Stomach (tissue), 4 donors: ENCODE measurements around the gene RALY.

Experiments used
- CTCF ChIP-seq, 7 experiments: fragments of 450-650 bp in 4 of 7; fragments of 200-600 bp in 3 of 7; sonication (generic) in 3 of 7; IDR thresholded peaks; one replicate each; pipeline ENCODE4 v1.5.1; 2016 to 2019; ENCODE audit warnings: antibody characterized with exemption in 7 of 7, control low read depth in 2 of 7, mild to moderate bottlenecking in 1 of 7
- POLR2A ChIP-seq, 4 donors: fragments of 450-650 bp; IDR thresholded peaks; one replicate each; pipeline ENCODE4 v1.6.1; 2016; ENCODE audit warnings: antibody characterized with exemption in 4 of 4, control low read depth in 2 of 4, mild to moderate bottlenecking in 1 of 4, moderate library complexity in 1 of 4
- POLR2AphosphoS5 ChIP-seq, 3 donors: sonication (generic); formaldehyde crosslinking; IDR thresholded peaks; one replicate each; pipeline ENCODE4 v1.6.1; 2016; ENCODE audit warnings: antibody characterized with exemption in 3 of 3

GRCh38 chr20:34129518-34130162, 135.9 kb downstream of the RALY start:
- TF ChIP-seq POLR2AphosphoS5 (IDR thresholded peaks at IDR 0.05): peak in 1 of 3 donors; percentile 46
- TF ChIP-seq CTCF (IDR thresholded peaks at IDR 0.05): peak in 5 of 7 experiments; percentile 71 to 88 (median 82)
- TF ChIP-seq POLR2A (IDR thresholded peaks at IDR 0.05): no peak
